HFFc6 (cell line): ENCODE measurements around the gene ARMC9. TPM values are rescaled to one million over a fixed set of nuclear protein-coding genes. Genes with fewer than 3 reads are reported as not detected.

ENCODE experiments used
- DNase-seq: peaks from one replicate; pipeline ENCODE4 v3.0.0-alpha.2; 2018
- H3K27ac Mint-ChIP-seq: 2 replicates; pipeline ENCODE4 v1.8.0; 2020; ENCODE audit warnings: mild to moderate bottlenecking, mixed read lengths
- H3K27me3 Mint-ChIP-seq: 2 replicates; pipeline ENCODE4 v1.8.0; 2021; ENCODE audit warnings: mild to moderate bottlenecking, moderate library complexity, mixed read lengths; ENCODE audit not compliant: insufficient read depth
- H3K36me3 Mint-ChIP-seq: 2 replicates; pipeline ENCODE4 v1.8.0; 2021; ENCODE audit warnings: low read depth, mixed read lengths
- H3K4me1 Mint-ChIP-seq: 2 replicates; pipeline ENCODE4 v1.8.0; 2020; ENCODE audit warnings: low read depth, mixed read lengths
- H3K4me3 Mint-ChIP-seq: 2 replicates; pipeline ENCODE4 v1.8.0; 2020; ENCODE audit warnings: mild to moderate bottlenecking, moderate library complexity, mixed read lengths
- H3K9me3 Mint-ChIP-seq: 2 replicates; pipeline ENCODE4 v1.8.0; 2020; ENCODE audit warnings: mild to moderate bottlenecking, mixed read lengths
- CTCF ChIP-seq: fragments of 200-600 bp; sonication (generic); IDR thresholded peaks from 2 replicates; pipeline ENCODE4 v1.5.0; 2021; ENCODE audit warnings: antibody characterized with exemption, mild to moderate bottlenecking
- total RNA-seq, 6 experiments: library from RNA; stranded (reverse); fragmentation: NEBNext Ultra II Directional; extraction: Animal tissue kit (Norgen Biotek cat#: 25700); gene quantifications; 2 replicates in 1 of 6; 3 replicates in 5 of 6; pipeline ENCODE4 v1.2.3, GENCODE V29; 2021

Gene ARMC9
- total RNA-seq, 6 experiments from 2014 or later, result 49.3 to 93.2 (median 55.7) TPM

DNA sequence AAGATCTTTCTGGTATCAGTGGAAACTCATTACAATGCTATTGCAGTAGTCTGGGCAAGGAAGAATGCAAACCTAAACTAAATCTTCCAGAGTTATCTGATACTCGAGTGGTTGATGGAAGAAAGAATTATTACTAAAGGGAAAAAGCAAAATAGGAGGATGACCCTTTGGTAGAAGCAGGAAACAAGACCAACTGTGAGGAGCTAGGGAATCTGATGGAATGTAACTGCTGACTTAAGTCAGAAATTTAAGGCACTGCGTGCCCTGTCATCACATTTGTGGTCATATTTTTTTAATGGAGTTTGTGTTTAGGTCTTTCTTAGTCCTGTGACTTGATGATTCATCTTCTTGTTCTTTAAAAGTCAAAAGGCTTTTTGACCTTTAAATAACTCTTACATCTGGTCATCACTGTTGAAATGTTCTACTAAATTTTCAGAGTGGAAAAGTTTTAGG, 36.5 kb upstream of the ARMC9 start:
- peaks cover 77% of the 10 kb centered on the region for H3K4me1 Mint-ChIP-seq
- peaks cover 40% of the 10 kb centered on the region for H3K36me3 Mint-ChIP-seq
- peak overlapping the region; percentile 95 for H3K27ac Mint-ChIP-seq
- no peaks in the 10 kb centered on the region; the same call in 1 of the 2 replicates for H3K27me3 Mint-ChIP-seq
- H3K4me3 Mint-ChIP-seq, result peak overlapping the region; percentile 84; the same call in 1 of the 2 replicates
- DNase-seq, result peak; percentile 97
- no peaks in the 10 kb centered on the region for H3K9me3 Mint-ChIP-seq
- TF ChIP-seq CTCF, result no peak

- Mint-ChIP-seq H3K27me3 (no peaks in the 10 kb centered on the region; the same call in 1 of the 2 replicates), H3K27ac (peak overlapping the region; percentile 95), H3K4me1 (peaks cover 88% of the 10 kb centered on the region), H3K4me3 (peak overlapping the region; percentile 84), H3K36me3 (peaks cover 51% of the 10 kb centered on the region), H3K9me3 (no peaks in the 10 kb centered on the region)
- no peak for TF ChIP-seq CTCF
- DNase-seq, result no peak
Observed at GRCh38 chr2:231163011-231163410, 35.4 kb upstream of the ARMC9 start.

DNA sequence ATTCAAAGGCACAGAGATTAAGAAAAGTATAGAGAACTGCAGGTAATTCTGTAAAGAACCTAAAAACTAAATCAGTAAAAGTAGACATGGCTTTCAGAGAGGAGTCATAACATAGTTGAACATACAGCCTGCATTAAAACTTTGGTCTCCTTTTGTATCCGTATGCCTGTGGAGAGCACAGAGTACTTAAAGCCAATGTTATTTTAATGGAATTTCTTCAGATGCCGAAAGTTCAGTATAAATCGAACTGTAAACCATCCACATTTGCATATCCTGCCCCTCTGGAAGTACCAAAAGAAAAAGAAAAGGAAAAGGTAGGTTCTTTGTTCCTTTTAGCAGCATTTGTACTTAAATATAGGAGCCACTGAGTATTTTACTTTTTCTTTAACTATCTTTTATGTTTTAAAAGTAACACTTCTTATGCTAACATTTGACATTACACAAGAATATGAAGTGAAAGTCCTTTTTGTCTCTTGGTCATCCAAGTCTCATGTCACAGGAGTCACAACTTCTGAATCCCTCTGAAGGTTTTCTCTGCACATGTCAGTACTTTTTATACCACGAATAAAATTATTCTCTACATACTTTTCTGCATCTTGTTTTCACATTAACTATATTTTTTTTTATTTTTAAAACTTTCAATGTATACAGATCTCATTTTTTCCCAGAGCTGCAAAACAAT, 34.9 kb upstream of the ARMC9 start:
- H3K4me3 Mint-ChIP-seq, result peak overlapping the region; percentile 58
- H3K27ac Mint-ChIP-seq, result peak overlapping the region; percentile 95
- H3K27me3 Mint-ChIP-seq, result no peaks in the 10 kb centered on the region; the same call in 1 of the 2 replicates
- no peak for TF ChIP-seq CTCF
- peaks cover 57% of the 10 kb centered on the region for H3K36me3 Mint-ChIP-seq
- DNase-seq, result no peak
- H3K9me3 Mint-ChIP-seq, result no peaks in the 10 kb centered on the region
- H3K4me1 Mint-ChIP-seq, result peaks cover 89% of the 10 kb centered on the region

- Mint-ChIP-seq H3K4me3 (no peak overlapping the region), H3K36me3 (peaks cover 73% of the 10 kb centered on the region), H3K27me3 (no peaks in the 10 kb centered on the region), H3K4me1 (peaks cover 73% of the 10 kb centered on the region), H3K9me3 (no peaks in the 10 kb centered on the region), H3K27ac (peak overlapping the region; percentile 74)
- DNase-seq, result no peak
- TF ChIP-seq CTCF, result no peak
Observed at GRCh38 chr2:231167745-231168459, 30.5 kb upstream of the ARMC9 start.

- Mint-ChIP-seq H3K36me3 (peaks cover 67% of the 10 kb centered on the region), H3K4me1 (peaks cover 66% of the 10 kb centered on the region), H3K27me3 (no peaks in the 10 kb centered on the region), H3K27ac (peak overlapping the region; percentile 74), H3K4me3 (no peak overlapping the region), H3K9me3 (no peaks in the 10 kb centered on the region)
- TF ChIP-seq CTCF, result no peak
- DNase-seq, result no peak
Observed at GRCh38 chr2:231168460-231169139, 29.8 kb upstream of the ARMC9 start.
